Activated T-helper 1 cell treated with anti-CD3 and anti-CD28 coated beads, Interleukin-12 subunit alpha, Interleukin-12 subunit beta, Interleukin-2, Interleukin-4 antibody, amounts not matched to agents 30 ng/mL and 10 ng/mL and 1 ng/mL, durations not matched to agents 14 hours and 24 hours and 36 hours (primary cell): ENCODE results near the gene SMG9. TPM values are rescaled to one million over a fixed set of nuclear protein-coding genes. Genes with fewer than 3 reads are reported as not detected.

ENCODE experiments used
- DNase-seq: peaks from one replicate; pipeline ENCODE4 v3.0.0; 2021; ENCODE audit warnings: low spot score
- H3K27ac Mint-ChIP-seq: one replicate; pipeline ENCODE4 v1.8.0; 2021; ENCODE audit warnings: mild to moderate bottlenecking, mixed read lengths
- H3K27me3 Mint-ChIP-seq: one replicate; pipeline ENCODE4 v1.8.0; 2022; ENCODE audit warnings: mild to moderate bottlenecking, moderate library complexity, mixed read lengths; ENCODE audit not compliant: insufficient read depth
- H3K36me3 Mint-ChIP-seq: one replicate; pipeline ENCODE4 v1.8.0; 2021; ENCODE audit warnings: low read depth, mixed read lengths
- H3K4me1 Mint-ChIP-seq: one replicate; pipeline ENCODE4 v1.8.0; 2021; ENCODE audit warnings: low read depth, mixed read lengths
- H3K4me3 Mint-ChIP-seq: one replicate; pipeline ENCODE4 v1.8.0; 2021; ENCODE audit warnings: mild to moderate bottlenecking, moderate library complexity, mixed read lengths
- H3K9me3 Mint-ChIP-seq: one replicate; pipeline ENCODE4 v1.8.0; 2021; ENCODE audit warnings: mixed read lengths
- intact Hi-C: fragments of 100-400 bp; cut with micrococcal nuclease; formaldehyde crosslinking; loops from one replicate; pipeline ENCODE4 v1.15.1; 2024
- total RNA-seq: library from RNA; stranded (reverse); gene quantifications from 2 replicates; pipeline ENCODE4 v1.2.3, GENCODE V29; 2022

SMG9 gene
- total RNA-seq, 1 donor from 2014 or later, result 89.2 TPM

DNA sequence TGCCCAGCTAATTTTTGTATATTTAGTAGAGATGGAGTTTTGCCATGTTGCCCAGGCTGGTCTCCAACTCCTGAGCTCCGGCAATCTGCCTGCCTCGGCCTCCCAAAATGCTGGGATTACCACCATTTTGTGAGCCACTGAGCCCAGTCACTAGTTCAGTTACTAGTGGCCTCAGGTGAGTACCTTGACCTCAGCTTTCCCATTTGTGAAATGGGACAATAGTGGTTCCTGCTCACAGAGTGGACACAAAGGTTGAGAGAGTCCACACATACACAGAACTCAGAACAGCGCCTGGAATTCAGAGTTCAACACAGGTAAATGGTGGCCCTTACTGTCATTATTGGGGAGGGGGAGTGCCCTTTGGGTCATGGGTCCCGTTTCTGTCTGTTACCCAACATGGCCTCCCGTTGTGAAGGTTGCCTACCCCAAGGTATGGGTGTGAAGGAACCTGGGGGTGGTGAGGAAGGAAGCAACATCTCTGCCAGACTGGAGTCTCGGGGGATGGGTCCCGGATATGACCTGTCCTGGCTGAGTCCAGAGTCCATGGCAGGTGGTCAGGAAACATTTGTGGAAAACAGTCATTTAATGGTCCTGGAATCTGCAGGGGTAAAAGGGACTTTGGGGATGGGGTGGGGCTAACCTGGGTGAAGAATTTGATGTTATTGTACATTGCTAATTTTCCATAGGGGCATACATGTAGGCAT, 50.6 kb downstream of the SMG9 start:
- intact Hi-C loops, result no loop called here
- peaks cover 9% of the 10 kb centered on the region for H3K9me3 Mint-ChIP-seq
- no peak for DNase-seq
- H3K4me3 Mint-ChIP-seq, result no peak overlapping the region
- peaks cover 2% of the 10 kb centered on the region for H3K36me3 Mint-ChIP-seq
- peaks cover 18% of the 10 kb centered on the region for H3K4me1 Mint-ChIP-seq
- no peak overlapping the region for H3K27ac Mint-ChIP-seq
- peaks cover 14% of the 10 kb centered on the region for H3K27me3 Mint-ChIP-seq

DNA sequence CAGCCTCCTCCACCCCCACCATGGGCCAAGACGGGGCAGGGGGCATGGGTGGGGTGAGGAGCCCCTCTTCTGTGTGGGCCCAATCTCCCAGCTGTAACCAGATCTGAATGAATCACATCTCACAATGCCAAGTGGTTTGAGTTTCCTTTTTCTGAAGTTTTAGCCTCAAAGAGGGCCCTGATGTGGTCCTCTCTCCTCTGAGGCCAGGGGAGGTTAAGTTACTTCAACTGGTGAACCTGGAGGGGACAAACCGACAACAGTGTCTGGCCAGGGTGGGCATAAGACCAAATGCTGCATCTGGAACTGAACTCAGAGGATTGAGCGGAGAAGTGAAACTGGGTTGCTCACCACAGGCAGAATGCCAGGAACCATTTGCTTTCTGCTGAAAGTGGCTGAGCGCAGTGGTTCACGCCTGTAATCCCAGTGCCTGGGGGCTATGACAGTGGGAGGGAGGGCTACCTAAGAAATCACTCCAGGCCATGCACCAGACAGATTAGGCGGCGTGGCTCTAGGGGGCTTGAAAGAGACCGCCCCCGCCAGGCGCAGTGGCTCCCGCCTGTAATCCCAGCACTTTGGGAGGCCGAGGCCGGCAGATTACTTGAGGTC, 54.3 kb downstream of the SMG9 start:
- peak overlapping the region; percentile 73 for H3K27ac Mint-ChIP-seq
- intact Hi-C loops, result no loop called here
- peaks cover 11% of the 10 kb centered on the region for H3K27me3 Mint-ChIP-seq
- DNase-seq, result no peak
- H3K9me3 Mint-ChIP-seq, result peaks cover 12% of the 10 kb centered on the region
- H3K4me3 Mint-ChIP-seq, result peak overlapping the region; percentile 72
- peaks cover 18% of the 10 kb centered on the region for H3K4me1 Mint-ChIP-seq
- H3K36me3 Mint-ChIP-seq, result peaks cover 2% of the 10 kb centered on the region

- peaks cover 12% of the 10 kb centered on the region for H3K27me3 Mint-ChIP-seq
- no peak for DNase-seq
- no peak overlapping the region for H3K27ac Mint-ChIP-seq
- H3K36me3 Mint-ChIP-seq, result peaks cover 2% of the 10 kb centered on the region
- peak overlapping the region; percentile 72 for H3K4me3 Mint-ChIP-seq
- H3K9me3 Mint-ChIP-seq, result peaks cover 12% of the 10 kb centered on the region
- H3K4me1 Mint-ChIP-seq, result peaks cover 18% of the 10 kb centered on the region
- intact Hi-C loops, result no loop called here
Observed at GRCh38 chr19:43699506-43700394, 55.0 kb downstream of the SMG9 start.

DNA sequence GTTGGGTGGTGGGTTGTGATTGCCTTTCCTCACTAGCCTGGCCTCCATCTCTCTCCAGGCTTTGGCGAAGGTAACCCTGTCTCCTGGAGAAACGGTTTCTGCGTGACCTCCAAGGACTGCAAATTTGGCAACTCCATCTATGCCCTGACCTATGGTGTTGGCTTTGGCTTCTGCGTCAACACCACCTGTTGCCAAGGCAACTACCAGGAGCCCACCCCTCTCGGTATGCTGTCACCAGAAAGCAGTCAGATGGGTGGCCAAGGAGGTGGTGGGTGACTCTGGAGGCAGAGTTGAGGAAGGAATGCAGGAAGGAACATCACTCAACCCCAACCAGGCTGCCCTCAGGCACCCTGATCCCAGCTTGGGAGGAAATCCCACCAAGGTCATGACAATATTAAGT, 57.5 kb downstream of the SMG9 start:
- Mint-ChIP-seq H3K4me1 (peaks cover 18% of the 10 kb centered on the region), H3K27me3 (peaks cover 10% of the 10 kb centered on the region), H3K36me3 (peaks cover 2% of the 10 kb centered on the region), H3K27ac (no peak overlapping the region), H3K4me3 (no peak overlapping the region), H3K9me3 (peaks cover 20% of the 10 kb centered on the region)
- intact Hi-C loops, result no loop called here
- DNase-seq, result no peak

DNA sequence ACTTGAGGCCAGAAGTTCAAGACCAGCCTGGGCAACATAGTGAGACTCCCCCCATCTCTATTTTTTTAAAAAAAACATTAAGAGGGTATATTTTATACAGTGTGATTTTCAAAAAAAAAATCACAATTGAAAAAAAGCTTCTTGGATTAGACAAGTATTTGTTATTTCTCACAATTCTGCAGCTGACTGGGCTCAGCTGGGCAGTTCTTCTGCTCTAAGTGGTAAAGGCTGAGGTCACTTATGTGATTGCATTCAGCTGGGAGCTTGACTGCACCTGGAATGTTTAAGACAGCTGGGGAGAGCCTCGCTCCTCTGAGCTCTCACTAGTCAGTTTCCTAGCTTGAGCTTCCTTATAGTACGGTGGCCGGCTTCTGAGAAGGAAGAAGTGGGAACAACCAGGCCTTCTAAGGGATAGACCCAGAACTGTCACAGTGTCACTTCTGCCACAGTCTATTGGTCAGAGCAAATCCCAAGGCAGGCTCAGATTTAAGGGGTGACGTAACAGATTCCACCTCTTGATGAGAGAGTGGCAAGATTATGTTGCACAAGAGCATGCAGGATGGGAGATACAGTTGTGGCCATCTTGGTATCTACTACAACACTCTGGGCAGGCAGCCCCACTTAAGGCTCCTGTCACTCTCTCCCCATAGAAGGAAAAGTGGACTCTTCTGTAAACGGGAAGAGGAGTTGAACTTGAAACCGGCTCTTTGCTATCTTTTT, 58.6 kb downstream of the SMG9 start:
- intact Hi-C loops, result no loop called here
- Mint-ChIP-seq H3K36me3 (no peaks in the 10 kb centered on the region), H3K4me1 (peaks cover 12% of the 10 kb centered on the region), H3K9me3 (peaks cover 27% of the 10 kb centered on the region), H3K4me3 (no peak overlapping the region), H3K27ac (no peak overlapping the region), H3K27me3 (peaks cover 10% of the 10 kb centered on the region)
- DNase-seq, result no peak

GRCh38 chr19:43694553-43694952, 60.2 kb downstream of the SMG9 start:
- Mint-ChIP-seq H3K27ac (no peak overlapping the region), H3K9me3 (peaks cover 33% of the 10 kb centered on the region), H3K36me3 (no peaks in the 10 kb centered on the region), H3K4me1 (no peaks in the 10 kb centered on the region), H3K27me3 (peaks cover 5% of the 10 kb centered on the region), H3K4me3 (no peak overlapping the region)
- DNase-seq, result no peak
- intact Hi-C loops, result no loop called here

DNA sequence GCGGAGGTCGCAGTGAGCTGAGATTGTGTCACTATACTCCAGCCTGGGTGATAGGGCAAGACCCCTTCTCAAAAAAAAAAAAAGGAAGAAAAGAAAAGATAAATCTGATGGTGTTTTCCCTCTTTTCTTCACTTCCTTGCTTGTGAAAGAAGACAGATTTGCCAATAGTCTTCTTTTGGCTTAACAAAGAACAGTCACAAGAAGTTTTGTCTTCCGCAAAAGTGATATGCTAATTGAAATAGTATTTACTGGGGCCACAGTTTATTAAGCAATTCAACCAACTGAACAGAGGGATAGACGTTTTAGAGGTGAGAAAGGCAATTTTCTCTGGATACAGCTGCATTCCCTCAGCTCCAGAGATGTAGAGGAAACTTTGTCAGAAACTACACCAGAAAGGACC, 61.9 kb downstream of the SMG9 start:
- no peak for DNase-seq
- Mint-ChIP-seq H3K36me3 (no peaks in the 10 kb centered on the region), H3K9me3 (peaks cover 33% of the 10 kb centered on the region), H3K4me3 (no peak overlapping the region), H3K4me1 (no peaks in the 10 kb centered on the region), H3K27ac (no peak overlapping the region), H3K27me3 (peaks cover 5% of the 10 kb centered on the region)
- intact Hi-C loops, result no loop called here

- Mint-ChIP-seq H3K4me3 (no peak overlapping the region), H3K27me3 (peaks cover 5% of the 10 kb centered on the region), H3K27ac (no peak overlapping the region), H3K9me3 (peaks cover 33% of the 10 kb centered on the region), H3K4me1 (no peaks in the 10 kb centered on the region), H3K36me3 (no peaks in the 10 kb centered on the region)
- DNase-seq, result no peak
- intact Hi-C loops, result no loop called here
Observed at GRCh38 chr19:43692385-43692784, 62.4 kb downstream of the SMG9 start.

DNA sequence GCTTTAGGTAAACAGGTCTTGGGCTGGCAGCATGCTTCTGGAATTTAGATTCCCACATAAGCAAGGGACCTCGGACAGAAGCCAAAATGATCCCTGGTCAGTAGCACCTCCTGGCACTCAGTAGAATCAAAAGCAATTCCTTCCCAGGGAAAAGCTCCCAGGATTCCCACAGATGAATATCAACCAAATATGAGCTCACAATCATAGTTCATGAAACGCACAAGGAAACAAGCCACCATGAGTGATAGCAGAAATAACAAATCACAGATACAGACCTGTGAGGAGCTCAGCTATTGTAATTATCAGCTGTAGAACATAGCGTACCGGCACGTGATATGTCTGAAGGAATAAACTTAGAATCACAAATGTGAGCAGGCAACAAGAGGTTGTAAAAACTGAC, 63.0 kb downstream of the SMG9 start:
- Mint-ChIP-seq H3K36me3 (no peaks in the 10 kb centered on the region), H3K4me1 (no peaks in the 10 kb centered on the region), H3K27me3 (peaks cover 5% of the 10 kb centered on the region)

GRCh38 chr19:43690890-43691289, 63.9 kb downstream of the SMG9 start:
- no peak for DNase-seq
- H3K27ac Mint-ChIP-seq, result no peak overlapping the region
- peaks cover 24% of the 10 kb centered on the region for H3K9me3 Mint-ChIP-seq
- H3K36me3 Mint-ChIP-seq, result no peaks in the 10 kb centered on the region
- peaks cover 3% of the 10 kb centered on the region for H3K27me3 Mint-ChIP-seq
- intact Hi-C loops, result no loop called here
- H3K4me1 Mint-ChIP-seq, result no peaks in the 10 kb centered on the region
- no peak overlapping the region for H3K4me3 Mint-ChIP-seq

More for the DNA sequence above, 63.0 kb downstream of the SMG9 start:
- DNase-seq, result no peak
- H3K4me3 Mint-ChIP-seq, result no peak overlapping the region
- H3K27ac Mint-ChIP-seq, result no peak overlapping the region
- H3K9me3 Mint-ChIP-seq, result peaks cover 31% of the 10 kb centered on the region
- intact Hi-C loops, result no loop called here

DNA sequence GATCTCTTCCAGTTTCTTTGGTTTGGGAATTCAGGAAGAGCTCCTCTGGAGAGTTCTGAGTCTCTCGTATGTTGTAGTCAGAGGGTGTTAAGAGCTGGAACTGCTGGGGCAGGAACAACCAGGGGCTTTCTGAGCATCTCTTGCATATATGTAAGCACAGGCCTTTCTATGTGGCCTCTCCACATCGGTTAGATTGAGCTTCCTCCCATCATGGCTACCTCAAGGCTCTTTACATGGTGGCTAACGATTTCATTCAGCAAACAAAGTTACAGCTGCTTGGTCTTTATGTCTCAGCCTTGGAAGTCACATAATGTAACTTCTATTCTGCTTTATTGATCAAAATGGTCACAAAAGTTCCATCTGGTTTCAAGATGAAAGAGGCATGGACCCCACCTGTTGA, 64.3 kb downstream of the SMG9 start:
- Mint-ChIP-seq H3K4me1 (no peaks in the 10 kb centered on the region), H3K4me3 (no peak overlapping the region), H3K27me3 (peaks cover 4% of the 10 kb centered on the region), H3K36me3 (no peaks in the 10 kb centered on the region), H3K9me3 (peaks cover 24% of the 10 kb centered on the region), H3K27ac (no peak overlapping the region)
- no peak for DNase-seq
- intact Hi-C loops, result no loop called here

GRCh38 chr19:43688059-43688701, 66.6 kb downstream of the SMG9 start:
- Mint-ChIP-seq H3K27ac (no peak overlapping the region), H3K27me3 (peaks cover 2% of the 10 kb centered on the region), H3K9me3 (peaks cover 23% of the 10 kb centered on the region), H3K4me1 (no peaks in the 10 kb centered on the region), H3K36me3 (no peaks in the 10 kb centered on the region), H3K4me3 (no peak overlapping the region)
- DNase-seq, result no peak
- intact Hi-C loops, result no loop called here
